Suppressor macrophage (primary cell): Measurements from ENCODE around the gene ARHGAP33.
A peak's percentile ranks its signal among the peaks of the same experiment; 100 is the strongest.
"Not testable (repeated sequence)": the region's sequence is repeated elsewhere in the genome, so short reads cannot be mapped to it uniquely, and the experiment has no call there.

Experiments
- DNase-seq, 4 experiments: peaks; one replicate each; pipeline ENCODE4 v3.0.0-alpha.2; 2020 to 2022

ARHGAP33 gene

GRCh38 chr19:35796645-35797542 lies 21.5 kb downstream of the ARHGAP33 start:
- no peak for DNase-seq

DNA sequence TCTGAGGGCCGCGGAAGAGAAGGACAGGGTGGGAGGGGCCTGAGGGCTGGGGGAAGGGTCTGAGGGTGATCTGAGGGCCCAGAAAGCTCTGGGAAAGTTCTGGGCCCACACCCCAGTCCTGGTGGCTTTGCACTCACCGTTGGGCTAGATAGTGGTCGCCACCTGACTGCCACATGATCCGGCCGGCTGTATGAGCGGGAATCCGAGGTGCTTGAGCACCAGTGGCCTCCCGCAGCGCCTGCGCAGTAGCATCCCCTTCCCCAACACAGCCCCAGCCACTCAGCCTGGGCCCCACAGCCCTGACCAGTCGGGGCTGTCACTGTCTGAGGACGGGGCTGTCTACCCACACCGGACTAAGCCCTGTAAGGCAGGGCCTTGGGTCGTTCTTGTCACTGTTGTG lies 22.3 kb downstream of the ARHGAP33 start:
- DNase-seq = peak in 2 of 4 experiments; percentile 21 to 22

DNA sequence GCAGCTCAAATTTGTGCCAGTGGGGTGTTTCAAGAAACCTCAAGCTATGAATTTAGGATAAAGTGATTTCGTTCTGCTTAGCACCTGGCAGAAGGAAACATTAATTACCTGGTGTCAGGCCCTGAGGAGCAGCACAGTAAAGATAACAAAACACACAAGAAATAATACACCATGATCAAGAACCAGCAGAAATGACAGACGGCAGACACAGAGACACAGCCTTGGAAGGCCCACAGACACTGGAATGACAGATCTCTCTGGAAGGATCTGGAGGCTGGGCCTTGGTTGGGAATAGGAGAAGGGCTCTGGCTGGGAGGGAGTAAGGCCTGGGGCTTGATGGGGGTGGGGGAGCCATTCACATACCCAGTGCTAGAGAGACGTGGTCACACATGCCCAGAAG lies 26.5 kb downstream of the ARHGAP33 start:
- DNase-seq = no peak

DNA sequence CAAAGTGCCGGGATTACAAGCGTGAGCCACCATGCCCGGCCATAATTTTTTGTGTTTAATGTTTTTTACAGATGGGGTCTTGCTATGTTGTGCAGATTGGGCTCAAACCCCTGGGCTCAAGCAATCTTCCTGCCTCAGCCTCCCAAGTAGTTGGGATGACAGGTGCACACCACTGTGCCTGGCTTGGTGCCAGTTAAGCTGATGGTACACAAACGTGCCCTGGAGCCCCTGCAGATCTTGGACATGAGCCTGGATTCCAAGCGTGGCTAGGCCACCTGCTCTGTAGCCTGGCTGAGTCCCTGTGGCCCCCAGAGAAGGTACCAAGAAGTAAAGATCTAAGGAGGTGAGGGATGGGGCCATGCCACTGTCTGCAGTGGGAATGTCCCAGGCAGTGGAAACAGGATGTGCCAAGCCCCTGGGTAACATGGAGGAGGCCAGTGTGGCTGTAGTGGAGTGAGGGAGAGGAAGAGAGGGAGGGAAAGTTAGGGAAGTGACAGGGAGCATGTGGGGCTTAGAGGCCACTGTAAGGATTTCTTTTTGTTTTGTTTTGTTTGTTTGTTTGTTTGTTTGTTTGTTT lies 30.2 kb downstream of the ARHGAP33 start:
- no peak for DNase-seq

DNA sequence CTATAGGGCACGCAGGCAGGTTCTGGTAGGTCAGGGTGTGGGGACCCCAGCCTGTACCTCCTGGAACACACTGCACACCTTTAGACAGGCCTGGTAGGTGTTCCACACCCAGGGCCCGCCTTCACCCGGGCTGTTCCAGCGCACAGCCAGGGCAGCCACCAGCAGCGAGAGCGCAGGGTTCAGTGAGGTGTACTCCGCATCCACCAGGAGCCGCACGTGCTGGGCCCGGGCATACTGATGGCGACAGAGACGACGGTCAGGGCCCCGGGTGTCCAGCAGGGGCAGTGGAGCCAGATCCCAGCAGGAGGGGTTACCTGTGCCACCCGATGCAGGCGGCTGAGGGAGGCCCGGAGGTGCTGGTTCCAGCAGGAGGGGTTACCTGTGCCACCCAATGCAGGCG lies 31.2 kb downstream of the ARHGAP33 start:
- no peak for DNase-seq

DNA sequence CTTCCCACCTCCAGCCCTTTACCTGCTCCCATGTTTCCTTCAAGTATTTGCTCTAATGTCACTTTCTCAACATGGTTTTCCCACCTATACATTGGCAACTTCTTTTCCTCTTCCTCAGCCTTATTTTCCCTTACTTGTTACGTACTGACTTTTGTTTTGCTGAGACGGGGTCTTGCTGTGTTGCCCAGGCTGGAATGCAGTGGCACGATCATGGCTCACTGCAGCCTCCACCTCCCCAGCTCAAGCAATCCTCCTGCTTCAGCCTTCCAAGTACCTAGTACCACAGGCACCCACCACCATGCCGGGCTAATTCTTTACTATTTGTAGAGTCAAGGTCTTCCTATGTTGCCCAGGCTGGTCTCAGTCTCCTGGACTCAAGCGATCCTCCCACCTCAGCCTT lies 32.3 kb downstream of the ARHGAP33 start:
- DNase-seq = no peak

GRCh38 chr19:35811317-35812219 lies 36.2 kb downstream of the ARHGAP33 start:
- no peak for DNase-seq

GRCh38 chr19:35812220-35813042 lies 37.1 kb downstream of the ARHGAP33 start, which contains the start of gene PRODH2:
Gene PRODH2 (minus strand): TSS chr19:35812845. CDS start chr19:35812805, 40 bp downstream.
- DNase-seq = no peak

GRCh38 chr19:35813043-35813890 lies 37.9 kb downstream of the ARHGAP33 start:
- DNase-seq = no peak

DNA sequence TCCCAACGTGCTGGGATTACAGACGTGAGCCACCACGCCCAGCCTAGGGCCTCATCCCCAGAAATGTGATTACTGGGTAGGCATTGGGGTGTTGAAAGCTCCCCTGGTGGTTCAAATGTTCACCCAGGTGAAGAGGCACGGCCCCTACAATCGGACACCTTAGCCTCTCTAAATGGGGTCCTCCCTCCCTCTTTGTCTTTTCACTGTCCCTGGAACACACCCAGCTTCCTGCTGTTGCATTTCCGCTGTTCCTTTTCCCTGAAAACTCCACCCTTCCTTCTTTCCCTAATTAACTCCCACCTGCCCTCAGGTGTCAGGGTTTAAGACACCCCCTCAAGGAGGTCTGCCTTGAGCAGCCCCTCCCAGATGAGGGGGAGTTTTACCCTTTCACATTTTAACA lies 40.9 kb downstream of the ARHGAP33 start:
- no peak for DNase-seq

DNA sequence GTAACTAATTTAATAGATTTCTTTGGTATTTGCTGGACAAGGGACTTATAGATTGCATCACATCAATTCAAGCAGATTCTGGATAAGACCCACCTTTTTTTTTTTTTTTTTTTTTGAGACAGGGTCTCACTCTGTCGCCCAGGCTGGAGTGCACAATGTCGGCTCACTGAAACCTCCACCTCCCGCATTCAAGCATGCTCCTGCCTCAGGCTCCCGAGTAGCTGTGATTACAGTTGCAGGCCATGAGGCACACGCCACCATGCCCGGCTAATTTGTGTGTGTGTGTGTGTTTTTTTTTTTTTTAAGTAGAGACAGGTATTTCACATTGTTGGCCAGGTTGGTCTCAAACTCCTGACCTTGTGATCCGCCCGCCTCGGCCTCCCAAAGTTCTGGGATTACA lies 41.5 kb downstream of the ARHGAP33 start:
- DNase-seq = no peak

GRCh38 chr19:35818445-35818844 lies 43.1 kb downstream of the ARHGAP33 start:
- no peak for DNase-seq

- peak in 1 of 4 experiments; percentile 10 for DNase-seq
These were observed 47.2 kb downstream of the ARHGAP33 start for GRCh38 chr19:35822579-35822978.

DNA sequence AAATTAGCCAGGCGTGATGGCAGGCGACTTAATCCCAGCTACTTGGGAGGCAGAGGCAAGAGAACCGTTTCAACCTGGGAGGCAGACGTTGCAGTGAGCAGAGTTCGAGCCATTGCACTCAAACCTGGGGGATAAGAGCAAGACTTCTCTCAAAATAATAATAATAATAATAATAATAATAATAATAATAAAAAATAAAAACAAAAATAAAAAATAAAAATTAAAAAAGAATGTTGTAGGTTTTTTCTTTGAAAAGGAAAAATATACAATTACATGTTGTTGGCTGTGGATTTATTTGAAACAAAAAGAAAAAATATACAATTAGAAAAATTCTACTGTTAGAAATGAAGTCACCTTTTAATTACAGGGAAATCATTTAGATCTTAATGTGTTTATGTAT lies 48.8 kb downstream of the ARHGAP33 start:
- DNase-seq = no peak

DNA sequence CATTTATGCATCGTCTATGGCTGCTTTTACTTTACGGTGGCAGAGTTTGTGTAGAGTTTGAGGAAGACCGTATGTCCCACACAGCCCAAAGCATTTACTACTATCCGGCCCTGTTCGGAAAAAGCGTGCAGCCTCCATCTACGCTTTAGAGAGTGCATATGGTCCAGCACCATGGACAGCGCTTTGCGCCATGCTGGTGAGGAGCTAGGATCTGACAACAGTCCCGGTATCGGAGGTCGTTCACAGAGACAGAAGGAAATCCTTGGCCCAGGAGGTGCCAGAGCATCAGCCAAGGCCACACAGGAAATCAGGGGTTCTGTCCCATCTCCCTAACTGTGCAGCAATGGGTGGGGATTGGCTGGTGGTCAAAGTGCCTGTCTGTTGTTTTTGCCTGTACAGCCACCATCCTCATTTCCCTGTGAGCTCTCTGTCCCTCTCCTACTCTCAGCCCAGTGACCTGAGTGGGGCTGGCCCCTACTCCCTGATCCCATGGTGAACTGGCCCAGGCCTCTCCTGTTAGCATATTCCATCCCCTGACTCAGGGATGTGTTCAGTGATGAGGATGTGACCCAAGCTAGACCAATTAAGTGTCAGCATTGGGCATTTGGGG lies 53.4 kb downstream of the ARHGAP33 start:
- DNase-seq = peak; percentile 62 to 85 (median 72)

- no peak for DNase-seq
These were observed 55.6 kb downstream of the ARHGAP33 start for GRCh38 chr19:35830986-35831385.

- DNase-seq = no peak
These were observed 56.7 kb downstream of the ARHGAP33 start for GRCh38 chr19:35832054-35832453.

GRCh38 chr19:35833972-35834371 lies 58.6 kb downstream of the ARHGAP33 start:
- DNase-seq = no peak

GRCh38 chr19:35836096-35836495 lies 60.7 kb downstream of the ARHGAP33 start:
- not testable (repeated sequence) for DNase-seq
